ENCODE data around the gene SEBOX. TPM values are rescaled to one million over a fixed set of nuclear protein-coding genes. Genes with fewer than 3 reads are reported as not detected.

SEBOX gene
- total and polyA plus RNA-seq, 12 donors, result not detected

DNA sequence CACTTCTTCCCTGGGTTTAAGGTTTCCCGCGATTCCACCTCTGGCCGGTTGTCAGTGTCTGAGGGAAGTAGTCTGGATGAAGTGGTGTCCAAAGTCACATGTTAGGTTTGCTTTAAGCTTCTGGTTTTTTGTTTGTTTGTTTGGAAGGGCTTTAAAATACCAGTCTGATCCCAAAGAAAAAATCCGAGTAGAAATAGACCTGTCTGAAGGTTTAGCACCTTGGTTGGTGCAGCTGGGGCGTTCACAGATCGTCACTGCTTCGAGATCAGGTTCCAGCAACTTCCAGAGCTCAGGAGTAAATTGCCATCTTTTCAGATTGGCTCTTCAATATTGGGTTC is 45.4 kb downstream of the SEBOX start:
- 4 to 5% methylated on average over 7 of the region's 7 CpGs for WGBS, 2 donors
- intact Hi-C loops (cut with DNase I), result loop anchor here in 2 of 10 donors (2.0 kb wide), 1 partner anchor 15 kb away; the partner anchor contains the start of genes IFT20 (in 2 of the 2) and TNFAIP1 (in 2 of the 2)
- ATAC-seq (no peak), DNase-seq (no peak)
- H3K27ac ChIP-seq, result peak overlapping the region in 3 of 10 donors; percentile 11 to 48 (median 13)
- H3K36me3 ChIP-seq, result no peaks in the 10 kb centered on the region
- peaks cover 3 to 27% (median 16%) of the 10 kb centered on the region in 9 donors for H3K4me1 ChIP-seq
- no peaks in the 10 kb centered on the region for H3K27me3 ChIP-seq
- TF ChIP-seq, protein P1, sequence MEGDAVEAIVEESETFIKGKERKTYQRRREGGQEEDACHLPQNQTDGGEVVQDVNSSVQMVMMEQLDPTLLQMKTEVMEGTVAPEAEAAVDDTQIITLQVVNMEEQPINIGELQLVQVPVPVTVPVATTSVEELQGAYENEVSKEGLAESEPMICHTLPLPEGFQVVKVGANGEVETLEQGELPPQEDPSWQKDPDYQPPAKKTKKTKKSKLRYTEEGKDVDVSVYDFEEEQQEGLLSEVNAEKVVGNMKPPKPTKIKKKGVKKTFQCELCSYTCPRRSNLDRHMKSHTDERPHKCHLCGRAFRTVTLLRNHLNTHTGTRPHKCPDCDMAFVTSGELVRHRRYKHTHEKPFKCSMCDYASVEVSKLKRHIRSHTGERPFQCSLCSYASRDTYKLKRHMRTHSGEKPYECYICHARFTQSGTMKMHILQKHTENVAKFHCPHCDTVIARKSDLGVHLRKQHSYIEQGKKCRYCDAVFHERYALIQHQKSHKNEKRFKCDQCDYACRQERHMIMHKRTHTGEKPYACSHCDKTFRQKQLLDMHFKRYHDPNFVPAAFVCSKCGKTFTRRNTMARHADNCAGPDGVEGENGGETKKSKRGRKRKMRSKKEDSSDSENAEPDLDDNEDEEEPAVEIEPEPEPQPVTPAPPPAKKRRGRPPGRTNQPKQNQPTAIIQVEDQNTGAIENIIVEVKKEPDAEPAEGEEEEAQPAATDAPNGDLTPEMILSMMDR (IDR thresholded peaks at IDR 0.05), result no peak
- H3K9me3 ChIP-seq, result no peaks in the 10 kb centered on the region
- peak overlapping the region; percentile 39 to 80 (median 62) for H3K4me3 ChIP-seq

- 0 to 1% methylated on average over 72 of the region's 72 CpGs for WGBS, 2 donors
- H3K27me3 ChIP-seq, result no peaks in the 10 kb centered on the region
- TF ChIP-seq, protein P1 (IDR thresholded peaks at IDR 0.05), result peak in 5 of 9 donors; percentile 20 to 40 (median 36)
- H3K9me3 ChIP-seq, result no peaks in the 10 kb centered on the region
- ATAC-seq (peak; percentile 99 to 100 (median 100)), DNase-seq (peak; percentile 96)
- peak within 1 kb of the TSS in 5 of 10 donors; percentile 11 to 48 (median 18) for H3K27ac ChIP-seq
- peak within 1 kb of the TSS; percentile 39 to 80 (median 62) for H3K4me3 ChIP-seq
- H3K4me1 ChIP-seq, result peaks cover 3 to 21% (median 16%) of the 10 kb centered on the region in 9 donors
- intact Hi-C loops (cut with DNase I), result loop anchor here in 2 of 10 donors (2.0 kb wide), 1 partner anchor 16 kb away; the partner anchor contains the start of genes IFT20 (in 2 of the 2) and TNFAIP1 (in 2 of the 2)
- H3K36me3 ChIP-seq, result no peaks in the 10 kb centered on the region
Observed at GRCh38 chr17:28318759-28319597, 46.0 kb downstream of the SEBOX start, which contains the start of gene TMEM97. TSS of gene TMEM97 (plus strand) at chr17:28319200. CDS start at chr17:28319240, 40 bp downstream.

- DNase-seq, result no peak
- TF ChIP-seq, protein P1 (IDR thresholded peaks at IDR 0.05), result no peak
- peak in 6 of 8 donors; percentile 1 to 12 (median 2) for ATAC-seq
- Histone ChIP-seq H3K27me3 (no peaks in the 10 kb centered on the region), H3K4me3 (peak overlapping the region; percentile 39 to 80 (median 62)), H3K4me1 (peaks cover 3 to 20% (median 16%) of the 10 kb centered on the region in 9 donors), H3K27ac (peak overlapping the region in 1 of 10 donors; percentile 18), H3K36me3 (no peaks in the 10 kb centered on the region), H3K9me3 (no peaks in the 10 kb centered on the region)
- intact Hi-C loops (cut with DNase I), result loop anchor here in 2 of 10 donors (2.0 kb wide), 1 partner anchor 17 kb away; the partner anchor contains the start of genes IFT20 (in 2 of the 2) and TNFAIP1 (in 2 of the 2)
- 9 to 10% methylated on average over 40 of the region's 40 CpGs for WGBS, 2 donors
Observed at GRCh38 chr17:28317966-28318758, 46.8 kb downstream of the SEBOX start.

All from heart right ventricle (tissue), 16 donors.